K562 (cell line): ENCODE results near the gene HAPLN2. TPM values are rescaled to one million over a fixed set of nuclear protein-coding genes. Genes with fewer than 3 reads are reported as not detected.

Source experiments
- ATAC-seq: fragments of 200-7000 bp; cut with Tn5 transposase; 3 replicates; pipeline ENCODE4 v1.9.1; 2020; ENCODE audit warnings: moderate library complexity
- BruUV-seq: library from RNA; stranded (reverse); fragments of 400-500 nt; replicated peaks from 2 replicates; lab custom pipeline; 2021; lab: Mats Ljungman, UMichigan
- CTCF ChIA-PET: fragments of 300-600 bp; formaldehyde crosslinking; extraction: SDS; loops from one replicate; lab custom pipeline; 2021; ENCODE audit warnings: low intra/inter-chr PET ratio; lab: Yijun Ruan, JAX
- POLR2A ChIA-PET: fragments of 300-600, 350-650 bp; sonication (Branson Sonifier 250); formaldehyde crosslinking; extraction: SDS; loops from one replicate; lab custom pipeline; 2021; ENCODE audit warnings: antibody characterized with exemption, inconsistent platforms; lab: Yijun Ruan, JAX
- DNase-seq, 4 experiments: peaks; one replicate each; pipeline versions ENCODE4 v3.0.0 to v3.0.0-alpha.2; 2011 to 2018; ENCODE audit warnings: low spot score in 3 of 4, mixed read lengths in 3 of 4; ENCODE audit errors: extremely low read depth in 1 of 4
- FAIRE-seq: peaks from 2 replicates; lab custom pipeline; 2011; peaks lifted over from hg19 to GRCh38; lab: Jason Lieb, UNC
- H2AFZ ChIP-seq: 2 replicates; pipeline ENCODE4 v1.6.0; 2011; ENCODE audit warnings: low read depth, low read length, control low read depth, inconsistent platforms
- H3K27ac ChIP-seq: fragments of 200-600 bp; 3 replicates; pipeline ENCODE4 v1.8.0; 2011; ENCODE audit warnings: low read depth, mild to moderate bottlenecking, control low read depth, inconsistent platforms, low read length, moderate library complexity, mixed read lengths; ENCODE audit errors: extremely low read depth
- H3K27me3 ChIP-seq, 2 experiments: fragments of 300-600 bp in 1 of 2; 2 replicates in 1 of 2; 3 replicates in 1 of 2; pipeline versions ENCODE4 v1.6.0 to v1.8.0; 2011; ENCODE audit warnings: inconsistent platforms in 2 of 2, low read length in 2 of 2, mild to moderate bottlenecking in 1 of 2, mixed read lengths in 1 of 2, moderate library complexity in 1 of 2; ENCODE audit not compliant: control insufficient read depth in 2 of 2, insufficient read depth in 2 of 2
- H3K36me3 ChIP-seq: fragments of 300-600 bp; 3 replicates; pipeline ENCODE4 v1.8.0; 2011; ENCODE audit warnings: mild to moderate bottlenecking, low read length, inconsistent platforms; ENCODE audit not compliant: control insufficient read depth, insufficient read depth
- H3K4me1 ChIP-seq, 2 experiments: fragments of 200-600 bp in 1 of 2; replicated peaks in 1 of 2; 2 replicates in 1 of 2; 3 replicates in 1 of 2; pipeline versions ENCODE4 v1.5.1 to v1.8.0; 2011; ENCODE audit warnings: inconsistent platforms in 2 of 2, low read length in 2 of 2, mild to moderate bottlenecking in 1 of 2, mixed read lengths in 1 of 2, moderate library complexity in 1 of 2; ENCODE audit not compliant: control insufficient read depth in 2 of 2, insufficient read depth in 2 of 2
- H3K4me2 ChIP-seq: 2 replicates; pipeline ENCODE4 v1.6.1; 2011; ENCODE audit warnings: low read length, control low read depth, inconsistent platforms, mixed read lengths; ENCODE audit not compliant: insufficient read depth
- H3K4me3 ChIP-seq: fragments of 200-600 bp; sonication (generic), shearing (Covaris generic); 2 replicates; pipeline ENCODE4 v1.5.1; 2016; ENCODE audit warnings: control low read depth, inconsistent platforms
- H3K79me2 ChIP-seq: fragments of 200-600 bp; 3 replicates; pipeline ENCODE4 v1.8.0; 2011; ENCODE audit warnings: low read length, inconsistent platforms; ENCODE audit not compliant: control insufficient read depth, insufficient read depth
- H3K9ac ChIP-seq, 2 experiments: 2 replicates each; pipeline versions ENCODE4 v1.6.0 to v1.6.1; 2011; ENCODE audit warnings: low read depth in 2 of 2, low read length in 2 of 2, control low read depth in 1 of 2, inconsistent platforms in 1 of 2, mild to moderate bottlenecking in 1 of 2, mixed read lengths in 1 of 2; ENCODE audit not compliant: insufficient read depth in 1 of 2
- H3K9me1 ChIP-seq: one replicate; pipeline ENCODE4 v1.6.0; 2011; ENCODE audit warnings: inconsistent platforms, mild to moderate bottlenecking, low read length, moderate library complexity; ENCODE audit not compliant: control insufficient read depth, insufficient read depth
- H3K9me3 ChIP-seq: replicated peaks from 2 replicates; pipeline ENCODE4 v1.5.1; 2011; ENCODE audit warnings: low read depth, low read length, inconsistent platforms; ENCODE audit not compliant: control insufficient read depth, insufficient read depth
- H4K20me1 ChIP-seq: replicated peaks from 2 replicates; pipeline ENCODE4 v1.6.1; 2011; ENCODE audit warnings: low read length, inconsistent platforms, mixed read lengths; ENCODE audit not compliant: control insufficient read depth, insufficient read depth
- ETS2 ChIP-seq: IDR thresholded peaks from 2 replicates; pipeline ENCODE4 v1.6.1; 2016; ENCODE audit warnings: borderline replicate concordance, missing genetic modification characterization, mild to moderate bottlenecking, moderate library complexity, missing compliant biosample characterization; ENCODE audit not compliant: poor library complexity, severe bottlenecking
- GTF2A2 ChIP-seq: IDR thresholded peaks from 2 replicates; pipeline ENCODE4 v1.6.1; 2016; ENCODE audit warnings: mild to moderate bottlenecking, missing genetic modification characterization, missing compliant biosample characterization
- HMG20A ChIP-seq: fragments of 450-650 bp; formaldehyde crosslinking; conservative IDR thresholded peaks from 2 replicates; pipeline ENCODE4 v1.4.0; 2020; ENCODE audit warnings: mild to moderate bottlenecking, mixed read lengths
- HNRNPH1 ChIP-seq: fragments of 200-400 bp; formaldehyde crosslinking; optimal IDR thresholded peaks from 2 replicates; pipeline ENCODE3; 2017; ENCODE audit warnings: low read depth, mild to moderate bottlenecking, low read length, moderate library complexity
- POLR2B ChIP-seq: fragments of 450-650 bp; IDR thresholded peaks from 2 replicates; pipeline ENCODE4 v1.6.1; 2018; ENCODE audit warnings: low read depth; ENCODE audit not compliant: partially characterized antibody
- RHOXF2B ChIP-seq: fragments of 250-450 bp; sonication (Bioruptor Pico); conservative IDR thresholded peaks from 2 replicates; pipeline ENCODE4 v1.5.1; 2021
- TAL1 ChIP-seq: fragments of 450-650 bp; IDR thresholded peaks from 2 replicates; pipeline ENCODE4 v1.6.1; 2016; ENCODE audit warnings: mild to moderate bottlenecking
- TCF7 ChIP-seq: sonication (generic); IDR thresholded peaks from 2 replicates; pipeline ENCODE4 v1.6.1; 2016; ENCODE audit warnings: antibody characterized with exemption, borderline replicate concordance
- ZBTB17 ChIP-seq: fragments of 450-650 bp; formaldehyde crosslinking; IDR thresholded peaks from 2 replicates; pipeline ENCODE4 v1.4.0; 2020; ENCODE audit warnings: mild to moderate bottlenecking
- ZNF143 ChIP-seq: sonication (generic); formaldehyde crosslinking; IDR thresholded peaks from 2 replicates; pipeline ENCODE4 v1.9.0; 2022; ENCODE audit warnings: mild to moderate bottlenecking, missing genetic modification reagents
- WGBS: fragments of 100-300 bp; shearing (Covaris generic); methylation state at CpG from one replicate; pipeline ENCODE4 v1.1.6; 2016; ENCODE audit warnings: low coverage, mixed read lengths; ENCODE audit not compliant: insufficient coverage; ENCODE audit errors: missing lambda C conversion rate; 5-methylcytosine and 5-hydroxymethylcytosine counted together
- in situ Hi-C: fragments of 300-500 bp; cut with MboI; formaldehyde crosslinking; loops from 4 replicates; pipeline ENCODE4 v1.15.0; 2018; ENCODE audit warnings: inconsistent platforms, mixed read lengths
- intact Hi-C: fragments of 100-400 bp; cut with micrococcal nuclease; formaldehyde crosslinking; loops from 2 replicates; pipeline ENCODE4 v1.14.2; 2022
- polyA plus RNA-seq, 8 experiments: library from polyadenylated mRNA; depleted of rRNA in 4 of 8; stranded (reverse) in 5 of 8; unstranded in 3 of 8; fragments of >200 nt; fragmentation: Nextera tagmentation in 2 of 8; fragmentation: Illumina TruSeq in 1 of 8; extraction: Ambion mirVana in 2 of 8; extraction: Trizol in 1 of 8; gene quantifications; 2 replicates each; pipeline versions ENCODE4 v1.2.1 to v1.2.3, GENCODE V29; 2011 to 2014; ENCODE audit warnings: inconsistent platforms in 1 of 8, missing spikeins in 1 of 8
- total RNA-seq, 7 experiments: library from RNA; depleted of rRNA in 6 of 7; stranded (reverse); fragments of >200 nt in 6 of 7; fragmentation: Illumina TruSeq in 2 of 7; extraction: Trizol in 2 of 7; gene quantifications; 2 replicates each; pipeline versions ENCODE4 v1.2.1 to v1.2.3, GENCODE V29; 2011 to 2021; ENCODE audit warnings: low replicate concordance in 1 of 7
- TF ChIP-seq, protein P1 (sequence below): sonication (generic); formaldehyde crosslinking; IDR thresholded peaks from 2 replicates; pipeline ENCODE4 v1.8.1; 2023; ENCODE audit warnings: missing genetic modification reagents, mild to moderate bottlenecking, borderline replicate concordance
- TF ChIP-seq, protein P2 (sequence below): fragments of 450-650 bp; IDR thresholded peaks from 2 replicates; pipeline ENCODE4 v1.6.1; 2018; ENCODE audit warnings: mild to moderate bottlenecking, low read depth; ENCODE audit not compliant: partially characterized antibody

The HAPLN2 gene
- total and polyA plus RNA-seq, 9 of the 15 experiments (the other 6 are each of a cell fraction or from before 2014, with no cell fraction given) = 0.14 to 5.2 (median 3.8) TPM; not detected in 4

DNA sequence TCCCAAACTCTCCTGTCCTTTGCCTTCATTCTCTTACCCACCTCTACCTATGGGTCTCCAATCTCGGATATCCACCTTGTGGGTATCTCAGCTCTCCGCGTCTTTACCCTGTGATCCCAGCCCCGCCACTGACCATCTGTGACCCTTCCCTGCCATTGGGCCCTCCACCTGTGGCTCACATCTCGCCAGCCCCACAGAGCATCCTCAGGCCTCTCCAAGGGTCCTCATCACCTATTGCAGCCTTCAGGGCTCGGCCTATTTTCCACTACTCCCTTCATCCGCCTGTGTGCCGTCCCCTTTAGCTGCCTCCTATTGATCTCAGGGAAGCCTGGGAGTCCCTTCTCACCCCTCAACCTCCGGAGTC, 33.8 kb downstream of the HAPLN2 start:
- BruUV-seq = no TSS peak
- ChIA-PET CTCF (no interaction called here), POLR2A (interaction anchor here (1.1 to 1.6 kb wide), 2 partner anchors 9 to 24 kb away, joined by 4 to 6 read pairs; partner anchors contain the start of gene NES)
- peaks cover 15 to 35% of the 10 kb centered on the region in 2 experiments for H3K4me1 ChIP-seq
- FAIRE-seq (no peak), DNase-seq (no peak), ATAC-seq (no peak)
- H3K9me1 ChIP-seq = peaks cover 52% of the 10 kb centered on the region
- H3K9ac ChIP-seq = no peak overlapping the region
- no peaks in the 10 kb centered on the region for H3K9me3 ChIP-seq
- H2AFZ ChIP-seq = no peak overlapping the region
- TF ChIP-seq HNRNPH1 (no peak), ZNF143 (CRISPR knock-in tag) (no peak), POLR2B (no peak), TCF7 (no peak), GTF2A2 (tag) (no peak), ETS2 (tag) (no peak), HMG20A (CRISPR knock-in tag) (no peak), RHOXF2B (CRISPR knock-in tag) (no peak), ZBTB17 (CRISPR knock-in tag) (no peak), TAL1 (no peak)
- TF ChIP-seq, protein P1, sequence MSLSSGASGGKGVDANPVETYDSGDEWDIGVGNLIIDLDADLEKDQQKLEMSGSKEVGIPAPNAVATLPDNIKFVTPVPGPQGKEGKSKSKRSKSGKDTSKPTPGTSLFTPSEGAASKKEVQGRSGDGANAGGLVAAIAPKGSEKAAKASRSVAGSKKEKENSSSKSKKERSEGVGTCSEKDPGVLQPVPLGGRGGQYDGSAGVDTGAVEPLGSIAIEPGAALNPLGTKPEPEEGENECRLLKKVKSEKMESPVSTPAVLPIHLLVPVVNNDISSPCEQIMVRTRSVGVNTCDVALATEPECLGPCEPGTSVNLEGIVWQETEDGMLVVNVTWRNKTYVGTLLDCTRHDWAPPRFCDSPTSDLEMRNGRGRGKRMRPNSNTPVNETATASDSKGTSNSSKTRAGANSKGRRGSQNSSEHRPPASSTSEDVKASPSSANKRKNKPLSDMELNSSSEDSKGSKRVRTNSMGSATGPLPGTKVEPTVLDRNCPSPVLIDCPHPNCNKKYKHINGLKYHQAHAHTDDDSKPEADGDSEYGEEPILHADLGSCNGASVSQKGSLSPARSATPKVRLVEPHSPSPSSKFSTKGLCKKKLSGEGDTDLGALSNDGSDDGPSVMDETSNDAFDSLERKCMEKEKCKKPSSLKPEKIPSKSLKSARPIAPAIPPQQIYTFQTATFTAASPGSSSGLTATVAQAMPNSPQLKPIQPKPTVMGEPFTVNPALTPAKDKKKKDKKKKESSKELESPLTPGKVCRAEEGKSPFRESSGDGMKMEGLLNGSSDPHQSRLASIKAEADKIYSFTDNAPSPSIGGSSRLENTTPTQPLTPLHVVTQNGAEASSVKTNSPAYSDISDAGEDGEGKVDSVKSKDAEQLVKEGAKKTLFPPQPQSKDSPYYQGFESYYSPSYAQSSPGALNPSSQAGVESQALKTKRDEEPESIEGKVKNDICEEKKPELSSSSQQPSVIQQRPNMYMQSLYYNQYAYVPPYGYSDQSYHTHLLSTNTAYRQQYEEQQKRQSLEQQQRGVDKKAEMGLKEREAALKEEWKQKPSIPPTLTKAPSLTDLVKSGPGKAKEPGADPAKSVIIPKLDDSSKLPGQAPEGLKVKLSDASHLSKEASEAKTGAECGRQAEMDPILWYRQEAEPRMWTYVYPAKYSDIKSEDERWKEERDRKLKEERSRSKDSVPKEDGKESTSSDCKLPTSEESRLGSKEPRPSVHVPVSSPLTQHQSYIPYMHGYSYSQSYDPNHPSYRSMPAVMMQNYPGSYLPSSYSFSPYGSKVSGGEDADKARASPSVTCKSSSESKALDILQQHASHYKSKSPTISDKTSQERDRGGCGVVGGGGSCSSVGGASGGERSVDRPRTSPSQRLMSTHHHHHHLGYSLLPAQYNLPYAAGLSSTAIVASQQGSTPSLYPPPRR (CRISPR knock-in tag) = no peak
- TF ChIP-seq, protein P2, sequence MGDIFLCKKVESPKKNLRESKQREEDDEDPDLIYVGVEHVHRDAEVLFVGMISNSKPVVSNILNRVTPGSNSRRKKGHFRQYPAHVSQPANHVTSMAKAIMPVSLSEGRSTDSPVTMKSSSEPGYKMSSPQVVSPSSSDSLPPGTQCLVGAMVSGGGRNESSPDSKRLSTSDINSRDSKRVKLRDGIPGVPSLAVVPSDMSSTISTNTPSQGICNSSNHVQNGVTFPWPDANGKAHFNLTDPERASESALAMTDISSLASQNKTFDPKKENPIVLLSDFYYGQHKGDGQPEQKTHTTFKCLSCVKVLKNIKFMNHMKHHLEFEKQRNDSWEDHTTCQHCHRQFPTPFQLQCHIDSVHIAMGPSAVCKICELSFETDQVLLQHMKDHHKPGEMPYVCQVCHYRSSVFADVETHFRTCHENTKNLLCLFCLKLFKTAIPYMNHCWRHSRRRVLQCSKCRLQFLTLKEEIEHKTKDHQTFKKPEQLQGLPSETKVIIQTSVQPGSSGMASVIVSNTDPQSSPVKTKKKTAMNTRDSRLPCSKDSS = no peak
- in situ Hi-C loops (no loop called here), intact Hi-C loops (no loop called here)
- peaks cover 51% of the 10 kb centered on the region for H3K79me2 ChIP-seq
- H4K20me1 ChIP-seq = peaks cover 91% of the 10 kb centered on the region
- no peak overlapping the region for H3K4me3 ChIP-seq
- H3K4me2 ChIP-seq = no peak overlapping the region
- H3K27ac ChIP-seq = no peak overlapping the region
- WGBS = 76% methylated on average over 9 of the region's 9 CpGs
- no peaks in the 10 kb centered on the region for H3K27me3 ChIP-seq
- peaks cover 54% of the 10 kb centered on the region; the same call in 2 of the 3 replicates for H3K36me3 ChIP-seq
